Heart right ventricle (tissue), 16 donors: ENCODE results near the gene DENND5A. TPM values are rescaled to one million over a fixed set of nuclear protein-coding genes. Genes with fewer than 3 reads are reported as not detected.
A peak's percentile ranks its signal among the peaks of the same experiment; 100 is the strongest.

Source experiments
- ATAC-seq, 8 donors: fragments of 200-7000 bp; cut with Tn5 transposase; one replicate each; pipeline ENCODE4 v1.9.1; 2020; ENCODE audit warnings: mild to moderate bottlenecking in 8 of 8, moderate library complexity in 8 of 8, moderate number of reproducible peaks in 1 of 8
- DNase-seq, 2 donors: peaks; one replicate each; pipeline ENCODE4 v3.0.0-alpha.2; 2020
- H3K27ac ChIP-seq, 10 donors: fragments of 200-600 bp; sonication (generic) in 2 of 10; one replicate each; pipeline versions ENCODE4 v1.5.0 to v1.8.0; 2020 to 2022; ENCODE audit warnings: mild to moderate bottlenecking in 3 of 10
- H3K27me3 ChIP-seq, 7 donors: fragments of 200-600 bp; one replicate each; pipeline ENCODE4 v1.8.0; 2021 to 2022; ENCODE audit warnings: mild to moderate bottlenecking in 2 of 7
- H3K36me3 ChIP-seq, 9 donors: fragments of 200-600 bp; sonication (generic) in 1 of 9; one replicate each; pipeline versions ENCODE4 v1.5.0 to v1.8.0; 2020 to 2022; ENCODE audit warnings: mild to moderate bottlenecking in 2 of 9
- H3K4me1 ChIP-seq, 9 donors: fragments of 200-600 bp; sonication (generic) in 1 of 9; one replicate each; pipeline versions ENCODE4 v1.5.0 to v1.8.0; 2020 to 2022; ENCODE audit warnings: mild to moderate bottlenecking in 4 of 9
- H3K4me3 ChIP-seq, 10 donors: fragments of 200-600 bp; sonication (generic) in 2 of 10; one replicate each; pipeline versions ENCODE4 v1.5.0 to v1.8.0; 2020 to 2022; ENCODE audit warnings: mild to moderate bottlenecking in 7 of 10, moderate library complexity in 2 of 10
- H3K9me3 ChIP-seq, 11 donors: fragments of 200-600 bp in 10 of 11; sonication (generic) in 2 of 11; one replicate each; pipeline versions ENCODE4 v1.5.0 to v1.8.0; 2013 to 2022; ENCODE audit warnings: mild to moderate bottlenecking in 2 of 11, control low read depth in 1 of 11, moderate library complexity in 1 of 11
- CTCF ChIP-seq, 9 donors: fragments of 200-600 bp; sonication (generic) in 2 of 9; IDR thresholded peaks; one replicate each; pipeline versions ENCODE4 v1.5.0 to v1.8.0; 2021 to 2022; ENCODE audit warnings: antibody characterized with exemption in 9 of 9, mild to moderate bottlenecking in 5 of 9, moderate library complexity in 1 of 9
- WGBS, 2 donors: extraction: QIAGEN DNeasy Blood & Tissue Kit; methylation state at CpG; one replicate each; pipeline ENCODE4 v1.1.7; 2013; ENCODE audit warnings: inconsistent platforms in 1 of 2; 5-methylcytosine and 5-hydroxymethylcytosine counted together
- intact Hi-C, 10 donors: fragments of 100-400 bp; cut with DNase I; formaldehyde crosslinking; loops; one replicate each; pipeline versions ENCODE4 v1.11.1 to v1.14.2; 2022
- long read RNA-seq, 3 donors: library from polyadenylated mRNA; unstranded; transcript quantifications; one replicate each; pipeline ENCODE4 v2.0.0, GENCODE V29; 2020 to 2021
- polyA plus RNA-seq, 2 donors: library from polyadenylated mRNA; stranded (reverse); fragments of 200-250 nt; gene quantifications; one replicate each; pipeline ENCODE4 v1.2.3, GENCODE V29; 2013
- total RNA-seq, 10 donors: library from RNA; stranded (reverse); fragmentation: NEBNext Ultra II Directional in 3 of 10; extraction: Animal tissue kit (Norgen Biotek cat#: 25700) in 3 of 10; gene quantifications; one replicate each; pipeline versions ENCODE4 v1.2.1 to v1.2.4, GENCODE V29; 2021 to 2023
- donor health status: Arrhythmogenic right ventricular cardiomyopathy.
- donor health status: ischemic (EF 13 %, LVEDD 7.1; RV severe dilation, severe dysfunction).
- donor health status: healthy with polysubstance abuse.
- donor health status: DM: no; HTN: yes; CAD: no.
- donor health status: DM: no; HTN: no; CAD: no.
- donor health status: ischemic (EF 25% LVEDD 6.9; RV normal size, moderate dysfunction).
- donor health status: ischemic (EF 25% LVEDD 5.7; RV mildly dilated, moderate dysfunction).
- donor health status: healthy.
- donor health status: DM: yes; HTN: yes; CAD: no.
- donor health status: Ischemic cardiomyopathy.
- donor health status: ischemic (EF 35%, LVEDD 5.7; RV mildly dilated, moderate dysfunction).
- donor health status: nonischemic (EF 11% LVEDD 7.7; RV severe dilation, severe dysfunction).
- donor health status: DM: yes; HTN: yes; CAD: no.
- donor health status: PGD.
- donor health status: ischemic (EF 29% LVEDD 5.4; RV normal size, mild dysfunction).
- donor health status: nonischemic (EF 23%, LVEDD 6.1; RV moderate dilation, normal function).

Gene DENND5A
- total RNA-seq (100 to 1,000 TPM in 8 of 10 donors, 10 to 100 TPM in 2; 94.1 to 178 (median 122) TPM), polyA plus RNA-seq (10 to 100 TPM; 48.9 to 79.2 TPM)
- long read RNA-seq, donor 1, full-length matches to known transcripts, result 30 of 89 reads
- long read RNA-seq, donor 1, partial matches to known transcripts, result 55 of 89 reads
- long read RNA-seq, donor 1, other reads (novel, unspliced or antisense), result 4 of 89 reads
- long read RNA-seq, donor 2, full-length matches to known transcripts, result 31 of 84 reads
- long read RNA-seq, donor 2, partial matches to known transcripts, result 39 of 84 reads
- long read RNA-seq, donor 2, other reads (novel, unspliced or antisense), result 14 of 84 reads
- long read RNA-seq, donor 3, full-length matches to known transcripts, result 15 of 94 reads
- long read RNA-seq, donor 3, partial matches to known transcripts, result 69 of 94 reads
- long read RNA-seq, donor 3, other reads (novel, unspliced or antisense), result 10 of 94 reads

GRCh38 chr11:9265211-9266131 is at the start of gene DENND5A:
DENND5A (minus strand) TSS chr11:9265350; CDS start chr11:9265069, 281 bp downstream.
- TF ChIP-seq CTCF (IDR thresholded peaks at IDR 0.05), result peak in 2 of 9 donors; percentile 17 to 23
- Histone ChIP-seq H3K4me3 (peak within 1 kb of the TSS; percentile 71 to 99 (median 96)), H3K27me3 (no peaks in the 10 kb centered on the region), H3K27ac (peak within 1 kb of the TSS; percentile 74 to 100 (median 98)), H3K36me3 (no peaks in the 10 kb centered on the region), H3K9me3 (no peaks in the 10 kb centered on the region), H3K4me1 (peaks cover 5 to 44% (median 35%) of the 10 kb centered on the region in 9 donors)
- DNase-seq, result peak; percentile 90 to 91
- ATAC-seq, result peak; percentile 92 to 96 (median 96)
- intact Hi-C loops, result loop anchor here in 7 of 10 donors (2.0 to 10.0 kb wide), 6 partner anchors 47 to 119 kb away; partner anchors contain the start of genes IPO7 (in 1 of the 7) and TMEM41B (in 1 of the 7)
- 8 to 11% methylated on average over 52 to 61 of the region's 63 CpGs for WGBS, 2 donors

GRCh38 chr11:9314291-9315077 is 49.3 kb upstream of the DENND5A start, which contains the start of gene TMEM41B:
TMEM41B (minus strand) TSS chr11:9314593; CDS start chr11:9314441, 152 bp downstream.
- TF ChIP-seq CTCF (IDR thresholded peaks at IDR 0.05), result peak in 6 of 9 donors; percentile 10 to 43 (median 24)
- 1% methylated on average over 71 of the region's 71 CpGs for WGBS, 2 donors
- DNase-seq, result peak; percentile 98 to 99
- intact Hi-C loops, result loop anchor here in 8 of 10 donors (1.0 to 10.0 kb wide), 9 partner anchors 47 to 148 kb away; partner anchors contain the start of genes IPO7 (in 4 of the 8), DENND5A (in 1 of the 8) and ZNF143 (in 1 of the 8)
- H3K4me1 ChIP-seq, result peaks cover 0 to 29% (median 15%) of the 10 kb centered on the region in 9 donors
- ATAC-seq, result peak; percentile 99 to 100 (median 100)
- H3K9me3 ChIP-seq, result no peaks in the 10 kb centered on the region
- peak within 1 kb of the TSS; percentile 71 to 98 (median 88) for H3K4me3 ChIP-seq
- no peaks in the 10 kb centered on the region for H3K36me3 ChIP-seq
- peak within 1 kb of the TSS; percentile 49 to 94 (median 86) for H3K27ac ChIP-seq
- peaks cover 0 to 6% (median 0%) of the 10 kb centered on the region in 7 donors for H3K27me3 ChIP-seq

- intact Hi-C loops, result loop anchor here in 8 of 10 donors (2.0 to 10.0 kb wide), 8 partner anchors 46 to 149 kb away; partner anchors contain the start of genes IPO7 (in 4 of the 8), DENND5A (in 1 of the 8) and ZNF143 (in 1 of the 8)
- Histone ChIP-seq H3K36me3 (no peaks in the 10 kb centered on the region), H3K9me3 (no peaks in the 10 kb centered on the region), H3K27me3 (peaks cover 0 to 6% (median 0%) of the 10 kb centered on the region in 7 donors), H3K27ac (peak overlapping the region; percentile 42 to 94 (median 86)), H3K4me3 (peak overlapping the region; percentile 71 to 98 (median 88)), H3K4me1 (peaks cover 0 to 29% (median 15%) of the 10 kb centered on the region in 9 donors)
- ATAC-seq, result peak in 6 of 8 donors; percentile 11 to 49 (median 39)
- no peak for DNase-seq
- 1 to 2% methylated on average over 27 of the region's 27 CpGs for WGBS, 2 donors
- TF ChIP-seq CTCF (IDR thresholded peaks at IDR 0.05), result no peak
Observed at GRCh38 chr11:9313648-9314290, 48.6 kb upstream of the DENND5A start.
